HL-60 (cell line): ENCODE results near the gene ARHGAP18.

ENCODE experiments used
- DNase-seq, 2 experiments: peaks; one replicate each; pipeline ENCODE4 v3.0.0-alpha.2; 2010 to 2020; ENCODE audit warnings: low read depth in 1 of 2, low spot score in 1 of 2
- H3K27ac ChIP-seq: fragments of 250-450 bp; sonication (Bioruptor Pico); replicated peaks from 2 replicates; pipeline ENCODE4 v1.5.1; 2020; ENCODE audit warnings: mild to moderate bottlenecking, moderate library complexity
- H3K27me3 ChIP-seq: fragments of 250-450 bp; sonication (Bioruptor Pico); 2 replicates; pipeline ENCODE4 v1.5.1; 2021; ENCODE audit warnings: mild to moderate bottlenecking, moderate library complexity; ENCODE audit not compliant: insufficient read depth, poor library complexity, severe bottlenecking
- H3K4me3 ChIP-seq: replicated peaks from 2 replicates; pipeline ENCODE4 v1.5.1; 2011; ENCODE audit warnings: mild to moderate bottlenecking, control low read depth, low read length; ENCODE audit not compliant: insufficient read depth
- GABPA ChIP-seq: IDR thresholded peaks from 2 replicates; pipeline ENCODE4 v1.6.1; 2012; ENCODE audit warnings: low read depth
- POLR2AphosphoS5 ChIP-seq: IDR thresholded peaks from 2 replicates; pipeline ENCODE4 v1.6.1; 2012; ENCODE audit warnings: low read depth
- SPI1 ChIP-seq: IDR thresholded peaks from 2 replicates; pipeline ENCODE4 v1.6.1; 2012; ENCODE audit warnings: low read depth, mild to moderate bottlenecking, borderline replicate concordance
- TF ChIP-seq, protein P1 (sequence below): IDR thresholded peaks from 2 replicates; pipeline ENCODE4 v1.6.1; 2012; ENCODE audit warnings: low read depth; ENCODE audit not compliant: insufficient replicate concordance
- TF ChIP-seq, protein P2 (sequence below): IDR thresholded peaks from one replicate; pipeline ENCODE4 v1.5.1; 2011; ENCODE audit warnings: low read length, control low read depth, inconsistent platforms; ENCODE audit not compliant: insufficient read depth

Gene ARHGAP18

GRCh38 chr6:129647044-129647443 is 62.9 kb downstream of the ARHGAP18 start:
- Histone ChIP-seq H3K4me3 (no peak overlapping the region), H3K27me3 (no peaks in the 10 kb centered on the region), H3K27ac (no peak overlapping the region)
- no peak for TF ChIP-seq POLR2AphosphoS5
- DNase-seq, result no peak

GRCh38 chr6:129646642-129647041 is 63.3 kb downstream of the ARHGAP18 start:
- no peaks in the 10 kb centered on the region for H3K27me3 ChIP-seq
- TF ChIP-seq, protein P1, sequence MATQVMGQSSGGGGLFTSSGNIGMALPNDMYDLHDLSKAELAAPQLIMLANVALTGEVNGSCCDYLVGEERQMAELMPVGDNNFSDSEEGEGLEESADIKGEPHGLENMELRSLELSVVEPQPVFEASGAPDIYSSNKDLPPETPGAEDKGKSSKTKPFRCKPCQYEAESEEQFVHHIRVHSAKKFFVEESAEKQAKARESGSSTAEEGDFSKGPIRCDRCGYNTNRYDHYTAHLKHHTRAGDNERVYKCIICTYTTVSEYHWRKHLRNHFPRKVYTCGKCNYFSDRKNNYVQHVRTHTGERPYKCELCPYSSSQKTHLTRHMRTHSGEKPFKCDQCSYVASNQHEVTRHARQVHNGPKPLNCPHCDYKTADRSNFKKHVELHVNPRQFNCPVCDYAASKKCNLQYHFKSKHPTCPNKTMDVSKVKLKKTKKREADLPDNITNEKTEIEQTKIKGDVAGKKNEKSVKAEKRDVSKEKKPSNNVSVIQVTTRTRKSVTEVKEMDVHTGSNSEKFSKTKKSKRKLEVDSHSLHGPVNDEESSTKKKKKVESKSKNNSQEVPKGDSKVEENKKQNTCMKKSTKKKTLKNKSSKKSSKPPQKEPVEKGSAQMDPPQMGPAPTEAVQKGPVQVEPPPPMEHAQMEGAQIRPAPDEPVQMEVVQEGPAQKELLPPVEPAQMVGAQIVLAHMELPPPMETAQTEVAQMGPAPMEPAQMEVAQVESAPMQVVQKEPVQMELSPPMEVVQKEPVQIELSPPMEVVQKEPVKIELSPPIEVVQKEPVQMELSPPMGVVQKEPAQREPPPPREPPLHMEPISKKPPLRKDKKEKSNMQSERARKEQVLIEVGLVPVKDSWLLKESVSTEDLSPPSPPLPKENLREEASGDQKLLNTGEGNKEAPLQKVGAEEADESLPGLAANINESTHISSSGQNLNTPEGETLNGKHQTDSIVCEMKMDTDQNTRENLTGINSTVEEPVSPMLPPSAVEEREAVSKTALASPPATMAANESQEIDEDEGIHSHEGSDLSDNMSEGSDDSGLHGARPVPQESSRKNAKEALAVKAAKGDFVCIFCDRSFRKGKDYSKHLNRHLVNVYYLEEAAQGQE, result no peak
- no peak for TF ChIP-seq SPI1
- TF ChIP-seq, protein P2, sequence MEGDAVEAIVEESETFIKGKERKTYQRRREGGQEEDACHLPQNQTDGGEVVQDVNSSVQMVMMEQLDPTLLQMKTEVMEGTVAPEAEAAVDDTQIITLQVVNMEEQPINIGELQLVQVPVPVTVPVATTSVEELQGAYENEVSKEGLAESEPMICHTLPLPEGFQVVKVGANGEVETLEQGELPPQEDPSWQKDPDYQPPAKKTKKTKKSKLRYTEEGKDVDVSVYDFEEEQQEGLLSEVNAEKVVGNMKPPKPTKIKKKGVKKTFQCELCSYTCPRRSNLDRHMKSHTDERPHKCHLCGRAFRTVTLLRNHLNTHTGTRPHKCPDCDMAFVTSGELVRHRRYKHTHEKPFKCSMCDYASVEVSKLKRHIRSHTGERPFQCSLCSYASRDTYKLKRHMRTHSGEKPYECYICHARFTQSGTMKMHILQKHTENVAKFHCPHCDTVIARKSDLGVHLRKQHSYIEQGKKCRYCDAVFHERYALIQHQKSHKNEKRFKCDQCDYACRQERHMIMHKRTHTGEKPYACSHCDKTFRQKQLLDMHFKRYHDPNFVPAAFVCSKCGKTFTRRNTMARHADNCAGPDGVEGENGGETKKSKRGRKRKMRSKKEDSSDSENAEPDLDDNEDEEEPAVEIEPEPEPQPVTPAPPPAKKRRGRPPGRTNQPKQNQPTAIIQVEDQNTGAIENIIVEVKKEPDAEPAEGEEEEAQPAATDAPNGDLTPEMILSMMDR, result no peak
- no peak for TF ChIP-seq GABPA
- TF ChIP-seq POLR2AphosphoS5, result no peak
- H3K4me3 ChIP-seq, result no peak overlapping the region
- H3K27ac ChIP-seq, result no peak overlapping the region
- DNase-seq, result no peak

- Histone ChIP-seq H3K27ac (no peak overlapping the region), H3K4me3 (no peak overlapping the region), H3K27me3 (no peaks in the 10 kb centered on the region)
- TF ChIP-seq, protein P2, result no peak
- TF ChIP-seq GABPA, result no peak
- TF ChIP-seq SPI1, result no peak
- TF ChIP-seq, protein P1, result no peak
- DNase-seq, result no peak
Observed at GRCh38 chr6:129645830-129646579, 64.0 kb downstream of the ARHGAP18 start.

GRCh38 chr6:129645106-129645829 is 64.7 kb downstream of the ARHGAP18 start:
- TF ChIP-seq, protein P2, result no peak
- TF ChIP-seq SPI1, result no peak
- TF ChIP-seq POLR2AphosphoS5, result no peak
- TF ChIP-seq GABPA, result no peak
- TF ChIP-seq, protein P1, result no peak
- no peak for DNase-seq
- H3K27ac ChIP-seq, result no peak overlapping the region
- no peak overlapping the region for H3K4me3 ChIP-seq
- H3K27me3 ChIP-seq, result no peaks in the 10 kb centered on the region
